K562 (cell line): ENCODE results near the gene YJEFN3. TPM values are rescaled to one million over a fixed set of nuclear protein-coding genes. Genes with fewer than 3 reads are reported as not detected.

Source experiments
- ATF1 ChIP-seq, 2 experiments: fragments of 450-650 bp in 1 of 2; IDR thresholded peaks; 2 replicates each; pipeline ENCODE4 v1.6.1; 2016; ENCODE audit warnings: missing compliant biosample characterization in 1 of 2, missing genetic modification characterization in 1 of 2
- FIP1L1 ChIP-seq: fragments of 200-400 bp; formaldehyde crosslinking; IDR thresholded peaks from 2 replicates; pipeline ENCODE4 v1.6.1; 2018; ENCODE audit warnings: mild to moderate bottlenecking, low read depth, low read length; ENCODE audit not compliant: poor library complexity, severe bottlenecking
- NR2C1 ChIP-seq, 2 experiments: fragments of 450-650 bp; IDR thresholded peaks; 2 replicates each; pipeline ENCODE4 v1.6.1; 2017; ENCODE audit warnings: mild to moderate bottlenecking in 2 of 2, antibody characterized with exemption in 1 of 2, inconsistent platforms in 1 of 2, missing compliant biosample characterization in 1 of 2, missing genetic modification characterization in 1 of 2
- RERE ChIP-seq: sonication (generic); formaldehyde crosslinking; IDR thresholded peaks from 2 replicates; pipeline ENCODE4 v1.8.0; 2023; ENCODE audit warnings: missing genetic modification reagents, mild to moderate bottlenecking, borderline replicate concordance
- RUNX1 ChIP-seq: sonication (generic); IDR thresholded peaks from 2 replicates; pipeline ENCODE4 v1.6.1; 2016; ENCODE audit warnings: antibody characterized with exemption, low read depth
- ZZZ3 ChIP-seq: fragments of 450-650 bp; IDR thresholded peaks from 2 replicates; pipeline ENCODE4 v1.6.1; 2016; ENCODE audit warnings: antibody characterized with exemption, mild to moderate bottlenecking, moderate library complexity
- polyA plus RNA-seq, 8 experiments: library from polyadenylated mRNA; depleted of rRNA in 4 of 8; stranded (reverse) in 5 of 8; unstranded in 3 of 8; fragments of >200 nt; fragmentation: Nextera tagmentation in 2 of 8; fragmentation: Illumina TruSeq in 1 of 8; extraction: Ambion mirVana in 2 of 8; extraction: Trizol in 1 of 8; gene quantifications; 2 replicates each; pipeline versions ENCODE4 v1.2.1 to v1.2.3, GENCODE V29; 2011 to 2014; ENCODE audit warnings: inconsistent platforms in 1 of 8, missing spikeins in 1 of 8
- total RNA-seq, 7 experiments: library from RNA; depleted of rRNA in 6 of 7; stranded (reverse); fragments of >200 nt in 6 of 7; fragmentation: Illumina TruSeq in 2 of 7; extraction: Trizol in 2 of 7; gene quantifications; 2 replicates each; pipeline versions ENCODE4 v1.2.1 to v1.2.3, GENCODE V29; 2011 to 2021; ENCODE audit warnings: low replicate concordance in 1 of 7
- TF ChIP-seq, protein P1 (sequence below): fragments of 450-650 bp; IDR thresholded peaks from 2 replicates; pipeline ENCODE4 v1.7.0; 2016; ENCODE audit warnings: borderline replicate concordance
- TF ChIP-seq, protein P2 (sequence below): sonication (generic); formaldehyde crosslinking; IDR thresholded peaks from 2 replicates; pipeline ENCODE4 v1.8.0; 2022; ENCODE audit warnings: missing genetic modification reagents, mild to moderate bottlenecking, moderate library complexity, borderline replicate concordance

YJEFN3 gene
- total and polyA plus RNA-seq, 9 of the 15 experiments (the other 6 are each of a cell fraction or from before 2014, with no cell fraction given): 0.04 to 5.8 (median 1.3) TPM; not detected in 1

- TF ChIP-seq, protein P1, sequence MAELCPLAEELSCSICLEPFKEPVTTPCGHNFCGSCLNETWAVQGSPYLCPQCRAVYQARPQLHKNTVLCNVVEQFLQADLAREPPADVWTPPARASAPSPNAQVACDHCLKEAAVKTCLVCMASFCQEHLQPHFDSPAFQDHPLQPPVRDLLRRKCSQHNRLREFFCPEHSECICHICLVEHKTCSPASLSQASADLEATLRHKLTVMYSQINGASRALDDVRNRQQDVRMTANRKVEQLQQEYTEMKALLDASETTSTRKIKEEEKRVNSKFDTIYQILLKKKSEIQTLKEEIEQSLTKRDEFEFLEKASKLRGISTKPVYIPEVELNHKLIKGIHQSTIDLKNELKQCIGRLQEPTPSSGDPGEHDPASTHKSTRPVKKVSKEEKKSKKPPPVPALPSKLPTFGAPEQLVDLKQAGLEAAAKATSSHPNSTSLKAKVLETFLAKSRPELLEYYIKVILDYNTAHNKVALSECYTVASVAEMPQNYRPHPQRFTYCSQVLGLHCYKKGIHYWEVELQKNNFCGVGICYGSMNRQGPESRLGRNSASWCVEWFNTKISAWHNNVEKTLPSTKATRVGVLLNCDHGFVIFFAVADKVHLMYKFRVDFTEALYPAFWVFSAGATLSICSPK: no peak
- TF ChIP-seq NR2C1 (IDR thresholded peaks at IDR 0.05) (peak; percentile 61), NR2C1 (tag; IDR thresholded peaks at IDR 0.05) (peak; percentile 72), FIP1L1 (peak; percentile 74), ATF1 (CRISPR knock-in tag; IDR thresholded peaks at IDR 0.05) (no peak), ATF1 (tag; IDR thresholded peaks at IDR 0.05) (peak; percentile 45; the same call in 1 of the 2 replicates), RUNX1 (no peak), ZZZ3 (no peak), RERE (no peak)
- TF ChIP-seq, protein P2, sequence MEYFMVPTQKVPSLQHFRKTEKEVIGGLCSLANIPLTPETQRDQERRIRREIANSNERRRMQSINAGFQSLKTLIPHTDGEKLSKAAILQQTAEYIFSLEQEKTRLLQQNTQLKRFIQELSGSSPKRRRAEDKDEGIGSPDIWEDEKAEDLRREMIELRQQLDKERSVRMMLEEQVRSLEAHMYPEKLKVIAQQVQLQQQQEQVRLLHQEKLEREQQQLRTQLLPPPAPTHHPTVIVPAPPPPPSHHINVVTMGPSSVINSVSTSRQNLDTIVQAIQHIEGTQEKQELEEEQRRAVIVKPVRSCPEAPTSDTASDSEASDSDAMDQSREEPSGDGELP (CRISPR knock-in tag): peak; percentile 71; the same call in 1 of the 2 replicates
Observed at GRCh38 chr19:19531951-19532805, 3.5 kb downstream of the YJEFN3 start (continued).
